GM21381 (cell line): ENCODE results near the gene SPACA4.

Source experiments
- ATAC-seq: cut with Tn5 transposase; IDR thresholded peaks from one replicate; pipeline ENCODE4 v1.9.1; 2021; ENCODE audit warnings: mild to moderate bottlenecking, moderate library complexity; ENCODE audit not compliant: unreplicated experiment

The SPACA4 gene

DNA sequence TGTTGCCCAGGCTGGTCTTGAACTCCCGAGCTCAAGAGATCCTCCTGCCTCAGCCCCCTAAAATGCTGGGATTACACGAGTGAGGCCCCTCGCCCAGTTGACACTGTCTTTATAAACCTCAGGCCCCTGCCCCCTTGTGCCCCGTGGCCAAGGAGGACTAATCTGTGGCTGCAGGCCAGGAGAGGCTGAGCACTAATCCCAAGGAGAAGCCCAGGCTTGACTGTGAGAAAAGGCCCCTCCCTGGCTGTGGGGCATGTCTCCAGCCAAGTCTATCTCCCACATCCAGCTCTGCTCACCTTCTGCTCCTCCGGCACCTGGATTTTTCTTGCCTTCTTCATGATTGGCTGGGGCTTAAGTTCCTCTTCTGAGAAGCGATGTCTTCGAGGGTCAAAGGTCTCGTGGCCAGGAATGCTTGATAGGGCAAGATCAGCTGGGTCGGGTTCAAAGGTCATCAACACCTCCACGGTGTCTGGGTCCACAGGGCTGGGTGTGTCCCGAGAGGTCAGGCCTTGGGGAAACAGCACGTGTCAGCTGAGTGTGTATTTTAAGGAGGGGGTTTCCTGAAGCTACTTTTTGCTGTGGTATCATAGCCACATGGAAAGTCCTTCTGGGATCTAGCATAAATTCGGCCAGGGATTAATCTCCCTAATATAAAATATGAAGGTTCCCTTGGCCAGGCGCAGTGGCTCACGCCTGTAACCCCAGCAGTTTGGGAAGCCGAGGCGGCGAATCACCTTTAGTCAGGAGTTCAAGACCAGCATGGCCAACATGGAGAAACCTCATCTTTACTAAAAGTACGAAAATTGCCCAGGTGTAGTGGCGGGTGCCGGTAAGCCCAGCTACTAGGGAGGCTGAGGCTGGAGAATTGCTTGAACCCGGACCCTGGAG, 26.9 kb downstream of the SPACA4 start:
- no peak for ATAC-seq

DNA sequence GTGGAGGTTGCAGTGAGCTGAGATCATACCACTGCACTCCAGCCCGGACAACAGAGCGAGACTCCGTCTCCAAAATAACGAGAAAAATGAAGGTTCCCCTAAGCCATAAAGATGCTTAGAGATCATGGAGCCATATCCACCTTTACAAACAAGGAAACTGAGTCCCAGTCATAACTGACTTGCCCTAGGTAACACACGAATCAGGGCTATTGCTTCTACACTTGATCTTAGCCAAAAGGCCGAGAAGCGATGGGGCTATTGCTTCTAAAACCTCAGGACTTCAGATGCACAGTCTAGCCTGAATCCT, 27.4 kb downstream of the SPACA4 start:
- no peak for ATAC-seq

DNA sequence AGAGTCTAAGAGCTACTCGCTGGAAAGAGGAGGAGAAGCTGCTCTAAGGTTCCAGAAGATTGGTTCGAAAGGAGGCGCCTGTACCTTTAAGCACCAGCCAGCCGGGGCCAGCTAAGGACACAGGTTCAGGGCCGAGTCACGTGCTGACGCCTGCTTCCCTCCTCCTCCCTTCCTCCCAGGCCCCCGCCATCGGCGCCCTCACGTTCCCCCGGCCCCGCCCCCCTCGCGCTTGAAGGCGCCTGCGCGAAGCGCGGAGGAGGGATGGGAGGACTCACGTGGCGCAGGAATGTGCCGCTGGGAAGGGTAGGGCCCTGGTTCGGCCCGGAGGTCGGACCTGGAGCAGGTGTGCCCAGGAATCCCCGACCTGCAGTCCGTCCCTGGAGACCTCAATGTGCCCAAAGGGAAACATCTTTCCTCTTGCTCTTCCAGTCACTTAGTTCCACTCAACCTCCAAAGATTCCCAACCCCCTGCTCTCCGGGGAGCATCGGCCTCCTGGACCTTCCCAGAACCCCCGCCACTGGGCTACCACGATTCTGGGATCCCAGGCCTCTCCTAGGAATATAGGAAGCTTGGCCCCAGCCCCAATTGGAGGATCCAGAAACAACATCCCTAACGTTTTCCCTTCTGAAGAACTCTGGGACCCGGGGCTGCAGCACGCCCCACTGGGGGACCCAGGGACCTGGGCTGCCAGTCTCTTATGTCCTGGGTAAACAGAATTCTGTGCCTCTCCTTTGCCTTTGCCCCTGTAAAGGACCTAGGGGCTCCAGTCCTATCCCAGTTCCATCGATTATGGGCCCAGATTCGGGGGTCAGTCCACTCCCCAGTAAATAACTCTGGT, 28.1 kb downstream of the SPACA4 start:
- peak; percentile 36 for ATAC-seq

DNA sequence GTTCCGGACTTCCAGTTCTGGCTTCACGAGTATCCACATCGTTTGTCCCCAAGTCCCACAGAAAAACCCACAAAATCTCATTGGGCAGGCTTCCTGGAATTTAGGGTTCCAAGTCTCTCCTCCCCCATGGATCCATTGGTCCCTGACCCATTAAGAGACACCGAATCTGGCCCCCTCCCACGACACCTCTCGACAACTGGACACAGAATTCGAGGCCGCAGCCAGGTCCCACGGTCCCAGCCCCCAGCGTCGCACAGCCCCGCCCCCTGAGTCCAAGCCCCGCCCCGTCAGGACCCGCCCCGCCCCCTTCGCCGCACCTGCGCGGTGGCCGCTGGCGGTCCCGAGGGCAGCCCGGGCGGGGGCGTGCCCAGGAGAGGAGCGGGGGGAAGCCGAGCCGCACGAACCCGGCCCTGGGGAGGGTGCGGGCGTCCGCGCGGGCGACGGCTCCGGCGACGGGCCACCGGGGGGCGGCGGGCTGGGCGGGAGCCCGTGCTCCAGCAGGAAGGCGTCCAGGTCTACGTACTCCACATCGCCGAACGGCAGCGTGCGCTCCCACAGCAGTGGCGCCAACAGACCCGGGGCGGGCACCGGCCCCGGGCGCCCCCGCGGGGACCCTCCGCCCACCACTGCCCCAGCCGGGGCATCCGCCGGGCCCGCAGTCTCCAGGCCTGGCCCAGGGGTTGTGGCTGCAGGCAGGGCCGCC, 28.9 kb downstream of the SPACA4 start:
- no peak for ATAC-seq

DNA sequence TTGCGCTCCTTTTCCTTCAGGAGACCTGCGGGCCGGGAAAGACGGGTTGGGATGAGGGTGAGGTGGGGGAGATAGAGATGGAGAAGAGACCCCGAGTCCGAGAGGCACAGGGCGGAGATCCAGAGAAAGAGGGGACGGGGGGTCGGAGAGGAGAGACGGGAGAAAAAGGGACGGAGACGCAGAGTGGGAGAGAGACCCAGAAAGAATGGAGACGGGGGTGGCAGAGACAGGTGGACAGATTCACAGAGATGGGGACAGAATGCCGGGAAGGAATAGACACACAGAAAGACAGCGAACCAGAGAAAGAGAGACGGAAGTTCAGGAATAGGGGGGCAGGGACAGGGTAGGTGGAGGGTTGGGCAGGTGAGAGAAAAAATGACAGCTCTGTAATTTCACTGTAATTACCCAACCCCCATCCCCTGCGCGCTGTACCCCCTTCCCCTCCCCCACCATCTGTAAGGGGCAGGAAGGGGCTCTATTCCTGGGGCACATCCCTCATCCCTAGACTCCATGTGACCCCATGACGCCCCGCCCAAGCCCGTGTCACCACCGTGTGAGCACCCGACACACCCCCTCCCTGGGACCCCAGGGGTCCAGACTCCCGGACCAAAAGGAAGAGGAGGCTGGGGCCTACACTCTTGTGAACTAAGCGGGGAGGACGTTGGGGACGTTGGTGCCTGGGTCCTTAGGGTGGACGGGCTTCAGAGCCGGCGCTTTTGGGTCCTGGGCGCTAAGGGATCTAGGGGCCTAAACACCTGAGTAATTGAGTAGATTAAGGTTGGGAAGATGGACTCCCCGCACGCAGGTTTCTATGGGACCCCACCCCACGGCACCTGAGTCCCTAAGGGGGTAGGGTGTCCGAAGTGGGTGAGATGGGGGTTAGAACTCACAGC, 29.7 kb downstream of the SPACA4 start:
- no peak for ATAC-seq

DNA sequence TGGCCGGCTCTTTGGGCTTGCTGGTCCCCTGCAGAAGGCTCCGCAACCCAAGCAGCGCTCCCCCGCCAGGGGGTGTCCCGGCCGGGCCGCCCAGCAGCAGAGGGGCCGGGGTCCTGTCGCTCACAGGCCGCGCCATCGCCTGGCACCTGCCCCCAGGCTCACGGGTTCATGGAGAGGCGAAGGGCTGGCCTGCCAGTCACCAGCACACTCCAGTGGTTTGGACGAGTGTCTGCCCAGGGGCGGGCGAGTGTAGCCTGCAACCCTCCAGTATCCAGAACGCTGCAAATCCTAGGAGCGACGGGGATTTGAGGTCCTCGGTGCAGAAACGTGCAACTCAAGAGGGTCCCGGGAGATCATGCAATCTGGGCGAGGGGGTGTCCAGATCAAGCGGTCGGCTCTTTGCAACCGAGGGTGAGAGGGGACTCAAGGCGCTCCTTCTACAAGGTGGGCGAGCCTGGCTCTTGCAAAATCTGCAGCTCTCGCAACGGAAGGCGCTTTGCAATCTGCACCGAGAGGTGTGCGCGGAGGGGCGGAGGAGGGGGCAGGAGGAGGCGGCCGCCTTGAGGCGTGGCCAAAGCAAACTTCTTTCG, 30.4 kb downstream of the SPACA4 start, which contains the start of gene DBP:
TSS of gene DBP (minus strand) at position 521 of the 590 bp plus-strand sequence. CDS start at position 136, 385 bp downstream.
- no peak for ATAC-seq

DNA sequence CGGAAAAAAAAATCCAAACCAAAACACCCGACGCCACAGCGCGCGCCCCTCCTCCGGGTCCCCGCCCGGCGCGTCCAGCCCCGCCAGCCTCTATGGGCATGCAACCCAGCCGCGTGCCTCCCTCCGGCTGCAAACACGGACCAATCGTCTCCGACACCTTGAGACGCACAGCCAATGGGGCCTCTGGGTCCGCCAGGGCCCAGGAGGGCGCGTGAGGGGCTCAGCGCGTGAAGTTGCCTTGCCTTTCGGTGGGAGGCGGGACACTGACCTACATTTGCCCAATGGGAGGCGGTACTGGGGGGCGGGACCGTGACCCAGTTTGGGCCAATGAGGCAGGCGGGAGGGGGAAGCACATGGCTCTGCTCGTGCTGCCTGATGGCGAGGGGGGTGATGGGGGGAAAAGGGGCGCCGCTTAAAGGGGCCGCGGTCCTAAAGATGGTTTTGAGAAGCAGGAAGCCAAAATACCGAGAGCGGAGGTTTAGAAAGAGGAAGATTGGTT, 31.0 kb downstream of the SPACA4 start:
- peak; percentile 61 for ATAC-seq

DNA sequence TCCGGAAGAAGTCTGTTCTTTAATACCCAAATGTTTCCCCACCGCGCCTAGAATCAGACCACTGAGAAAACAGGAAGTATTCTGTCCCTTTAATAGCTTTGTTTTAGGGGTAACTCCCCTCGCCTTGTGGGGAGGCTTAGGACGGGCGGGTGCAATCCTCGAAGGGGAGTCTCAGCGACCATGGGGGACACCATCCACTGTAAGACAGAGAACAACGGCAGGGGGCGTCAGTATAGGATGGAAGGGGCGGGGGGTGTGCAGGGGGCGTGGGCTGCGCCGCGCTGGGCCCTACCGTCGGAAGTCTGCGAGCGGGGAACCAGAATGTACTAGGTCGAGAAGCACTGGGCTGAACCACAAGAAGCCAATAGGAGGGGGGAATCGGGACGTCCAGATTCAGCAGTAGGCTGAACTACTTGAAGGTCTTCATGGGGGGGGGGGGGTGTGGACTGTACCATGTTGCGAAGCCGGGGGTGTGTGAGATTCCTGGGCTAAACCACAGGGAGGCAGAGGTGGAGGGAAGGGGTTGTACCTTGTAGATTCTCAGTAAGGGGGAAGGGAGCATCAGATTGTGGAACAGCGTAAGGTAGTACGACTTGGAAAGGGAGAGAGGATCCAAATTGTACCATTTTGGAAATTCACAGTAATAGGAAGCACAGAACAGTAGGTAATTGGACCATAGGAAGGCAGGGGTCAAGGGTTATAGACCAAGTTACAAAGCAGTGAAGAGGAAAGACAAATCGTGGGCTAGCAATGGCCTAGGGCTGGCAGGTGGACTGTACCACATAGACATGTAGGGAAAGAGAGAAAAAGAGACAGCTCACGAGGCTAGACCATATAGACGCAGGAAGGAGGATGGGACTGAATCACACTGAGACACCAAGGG, 31.6 kb downstream of the SPACA4 start:
- peak; percentile 12 for ATAC-seq

DNA sequence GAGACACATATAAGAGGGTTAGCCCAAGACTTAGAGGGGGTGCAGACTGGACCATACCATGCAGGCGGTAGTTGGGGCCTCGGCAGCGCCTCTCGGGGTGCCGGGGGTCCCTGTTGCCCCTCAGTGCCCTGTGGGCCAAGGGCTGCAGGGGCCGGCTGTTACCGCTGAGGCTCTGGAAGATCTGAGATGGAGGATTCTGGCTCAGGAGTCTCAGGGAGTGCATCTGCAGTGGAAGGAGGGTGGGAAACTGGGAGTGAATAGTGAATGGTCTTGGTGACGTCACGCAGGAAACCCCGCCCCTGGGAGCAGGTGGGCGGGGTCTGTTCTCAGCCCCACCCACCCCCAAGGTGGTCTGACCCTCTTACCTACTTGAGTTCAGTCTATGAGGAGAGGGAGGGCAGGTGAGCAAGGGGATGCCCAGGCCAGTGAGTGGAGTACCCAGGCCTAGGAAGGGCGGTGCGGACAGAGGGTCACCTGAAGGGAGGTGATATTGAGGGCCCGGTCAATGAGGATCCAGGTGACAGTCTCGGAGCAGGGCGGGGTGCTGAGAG, 32.4 kb downstream of the SPACA4 start:
- ATAC-seq, result no peak

DNA sequence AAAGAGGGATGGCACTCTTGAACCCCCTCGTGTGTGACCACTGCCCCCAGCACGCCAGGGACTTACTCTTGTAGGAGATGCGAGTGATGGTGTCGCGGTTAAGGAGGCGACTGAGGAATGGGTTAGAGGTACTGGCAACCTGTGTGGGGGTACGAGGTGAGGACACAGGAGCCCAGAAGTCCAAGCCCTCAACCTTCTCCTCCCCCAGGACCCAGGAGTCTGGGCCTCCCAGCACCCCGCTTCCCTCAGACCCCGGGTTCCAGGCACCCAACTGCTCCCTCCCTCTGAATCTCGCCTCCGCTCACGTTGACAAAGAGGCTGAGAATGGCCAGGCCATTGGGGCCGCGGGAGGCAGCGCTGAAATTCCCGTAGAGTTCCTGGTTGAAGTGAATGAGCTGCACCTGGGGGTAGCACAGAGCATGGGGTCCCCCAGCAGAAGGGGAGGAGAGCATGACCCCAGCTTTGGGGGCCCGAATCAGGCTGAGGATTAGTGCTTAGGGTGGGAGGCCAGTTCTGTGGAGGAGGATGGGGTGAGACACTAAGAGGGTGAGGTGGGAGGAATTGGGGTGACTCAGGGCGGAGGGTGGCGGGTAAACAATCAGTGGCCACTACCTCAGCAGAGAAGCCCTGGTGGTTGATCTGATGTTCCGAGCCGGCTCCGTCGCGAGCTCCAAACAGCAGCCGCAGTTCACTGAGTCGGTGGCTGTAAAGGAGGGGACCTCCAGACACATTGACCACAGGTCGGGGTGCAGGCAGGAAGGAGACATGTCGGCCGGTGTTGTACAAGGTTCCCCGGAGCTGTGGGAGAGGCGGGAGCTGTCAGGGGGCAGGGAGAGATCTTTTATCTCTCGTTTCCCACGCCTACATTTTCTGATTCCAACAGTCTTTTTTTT, 33.2 kb downstream of the SPACA4 start:
- ATAC-seq, result no peak

DNA sequence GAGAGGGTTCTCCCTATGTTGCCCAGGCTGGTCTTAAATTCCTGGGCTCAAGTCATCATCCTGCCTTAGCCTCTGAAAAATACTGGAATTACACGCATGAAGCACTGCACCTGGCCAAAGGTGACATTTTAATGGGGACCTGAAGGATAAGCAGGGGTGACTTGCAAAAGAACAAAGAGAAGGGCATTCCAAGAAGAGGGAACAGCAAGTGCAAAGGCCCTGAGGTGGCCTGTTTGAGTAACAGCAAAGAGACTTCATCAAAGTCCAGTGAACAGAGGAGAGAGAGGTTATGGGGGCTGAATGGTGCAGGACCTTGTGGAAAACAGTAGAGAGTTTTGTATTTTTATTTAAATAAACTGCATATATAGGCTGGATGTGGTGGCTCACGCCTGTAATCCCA, 35.3 kb downstream of the SPACA4 start:
- no peak for ATAC-seq

DNA sequence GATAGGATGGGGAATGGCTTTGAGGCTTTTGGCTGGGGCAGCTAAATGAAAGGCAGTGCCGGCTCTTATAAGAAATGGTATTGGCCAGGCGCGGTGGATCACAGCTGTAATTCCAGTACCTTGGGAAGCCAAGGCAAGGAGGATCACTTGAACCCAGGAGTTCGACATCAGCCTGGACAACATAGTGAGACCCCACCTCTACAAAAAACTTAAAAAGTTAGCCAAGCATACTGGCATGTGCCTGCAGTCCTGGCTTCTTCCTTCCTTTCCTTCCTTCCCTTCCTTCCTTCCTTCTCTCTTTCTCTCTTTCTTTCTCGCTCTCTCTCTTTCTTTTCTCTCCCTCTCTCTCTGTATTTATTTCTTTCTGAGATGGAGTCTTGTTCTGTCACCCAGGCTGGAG, 36.3 kb downstream of the SPACA4 start:
- no peak for ATAC-seq

DNA sequence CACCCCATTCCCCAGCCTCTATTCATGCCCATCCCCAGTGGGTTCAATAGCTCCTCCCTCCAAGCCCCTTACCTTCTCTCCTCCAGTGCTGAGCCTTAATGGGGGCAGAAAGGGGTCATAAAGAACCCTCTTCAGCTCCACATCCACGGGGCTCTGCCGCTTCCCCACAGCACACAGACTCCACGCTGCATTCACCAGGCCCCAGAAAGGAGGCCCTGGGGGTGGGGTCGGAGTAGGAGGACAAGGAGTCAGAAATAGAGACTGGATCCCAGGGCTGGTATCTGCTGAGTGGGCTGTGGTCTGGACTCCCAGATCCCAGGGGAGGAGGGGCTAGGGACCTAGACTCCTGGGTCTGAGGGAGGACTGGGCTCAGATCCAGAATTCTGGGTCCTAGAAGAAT, 37.8 kb downstream of the SPACA4 start:
- no peak for ATAC-seq

DNA sequence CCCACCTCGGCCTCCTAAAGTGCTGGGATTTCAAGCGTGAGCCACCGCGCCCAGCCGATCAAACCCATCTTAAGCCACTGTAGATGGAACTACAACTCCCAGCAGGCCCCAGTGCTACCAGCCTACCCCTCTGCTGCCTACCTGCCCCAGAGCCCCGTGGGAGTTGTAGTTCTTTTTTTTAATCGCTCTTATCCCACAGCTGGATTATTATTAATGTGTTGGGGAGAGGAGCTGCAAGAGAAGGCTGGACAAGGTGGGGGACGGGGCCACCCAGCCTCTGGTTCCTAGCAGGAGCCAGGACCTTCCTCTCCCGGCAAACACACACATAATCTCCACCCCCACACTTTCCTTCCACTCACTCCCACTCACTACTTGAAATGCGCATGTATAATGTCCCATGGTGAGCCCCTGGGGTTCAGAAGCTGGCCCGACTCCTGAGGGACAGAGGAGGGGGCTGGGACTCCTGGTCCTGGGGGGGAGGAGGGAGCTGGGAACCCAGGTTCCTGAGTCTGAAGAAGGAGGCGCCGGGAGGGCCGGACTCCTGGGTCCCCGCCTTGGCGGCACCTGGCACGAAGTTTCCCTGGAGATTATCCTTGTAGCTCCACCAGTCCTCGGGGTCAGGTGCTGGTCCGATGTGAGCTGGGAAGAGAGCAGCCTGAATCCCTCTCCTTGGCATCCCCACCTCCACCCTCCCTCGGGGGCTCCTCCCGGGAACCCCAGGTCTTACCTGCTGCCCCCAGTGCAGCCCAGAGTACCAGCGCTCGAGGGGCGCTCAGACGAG, 38.5 kb downstream of the SPACA4 start:
- no peak for ATAC-seq

DNA sequence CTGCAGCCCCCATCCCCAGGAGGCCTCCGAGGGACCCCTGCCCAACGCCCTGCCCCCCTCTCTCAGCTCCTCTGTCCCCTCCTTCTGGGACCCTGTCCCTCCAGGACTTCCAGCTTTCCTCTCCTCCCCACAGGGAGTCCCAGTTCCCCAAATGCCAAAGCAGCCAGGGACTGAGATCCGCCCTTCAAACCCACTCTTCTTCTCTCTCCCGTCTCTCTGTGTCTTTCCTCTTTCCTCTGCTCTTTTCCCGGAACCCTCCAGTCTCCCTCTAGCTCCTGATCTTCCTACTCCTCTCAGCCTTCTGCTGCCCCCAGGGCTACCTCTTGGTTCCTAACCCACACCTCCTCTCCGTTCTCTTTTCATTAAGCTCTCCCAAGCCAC, 39.1 kb downstream of the SPACA4 start:
- ATAC-seq, result no peak

DNA sequence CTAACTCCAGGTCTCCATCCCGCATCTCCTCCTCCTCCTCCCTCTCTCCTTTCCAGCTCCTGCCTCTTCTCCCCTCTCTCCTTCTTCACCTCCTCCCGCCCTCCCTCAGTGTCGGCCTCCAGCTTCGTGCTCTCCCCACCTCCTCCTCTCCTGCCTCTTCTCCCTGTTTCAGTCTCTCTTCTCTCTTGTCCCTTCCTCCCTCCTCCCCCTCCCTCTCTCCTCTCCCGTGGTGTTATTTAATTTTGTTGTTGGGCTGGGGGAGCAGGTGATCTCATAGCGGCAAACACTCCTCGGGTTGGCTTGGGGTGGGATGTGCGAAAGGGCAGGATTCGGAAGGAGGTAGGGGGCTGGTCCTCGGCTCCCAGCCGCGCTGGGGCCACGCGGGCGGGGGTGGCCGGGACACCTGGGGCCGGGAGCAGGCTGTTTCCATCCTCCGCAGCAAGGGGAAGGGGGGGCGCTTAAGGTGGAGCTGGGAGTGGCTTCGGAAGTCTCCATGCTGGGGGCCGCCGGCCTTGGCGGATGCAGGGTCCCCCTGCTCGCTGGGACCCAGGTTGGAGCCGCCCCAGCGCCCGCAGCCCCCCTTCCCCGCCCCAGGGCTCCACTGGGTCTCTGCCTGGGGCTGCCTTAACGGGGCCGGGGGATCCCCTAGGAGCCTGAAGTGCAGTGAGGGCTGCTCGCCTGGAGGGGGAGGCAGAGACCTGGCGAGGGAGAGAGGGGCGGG, 39.6 kb downstream of the SPACA4 start, which contains the start of gene CA11:
TSS of gene CA11 (minus strand) at position 187 of the 721 bp plus-strand sequence. CDS start 555 bp downstream, outside the sequence.
- peak; percentile 79 for ATAC-seq
